HepG2 (cell line): ENCODE results near the gene EIF3L. TPM values are rescaled to one million over a fixed set of nuclear protein-coding genes. Genes with fewer than 3 reads are reported as not detected.

Experiments used
- CAMTA2 ChIP-seq: sonication (generic); formaldehyde crosslinking; IDR thresholded peaks from 2 replicates; pipeline ENCODE4 v1.4.0; 2020; ENCODE audit warnings: mild to moderate bottlenecking, missing genetic modification reagents, borderline replicate concordance
- CEBPB ChIP-seq: IDR thresholded peaks from 2 replicates; pipeline ENCODE4 v1.6.1; 2011; ENCODE audit warnings: low read depth, low read length, improper control_type of control experiment, borderline replicate concordance
- ELF1 ChIP-seq: sonication (generic); formaldehyde crosslinking; IDR thresholded peaks from 2 replicates; pipeline ENCODE4 v1.4.0; 2020; ENCODE audit warnings: missing genetic modification reagents
- GABPB1 ChIP-seq: IDR thresholded peaks from 2 replicates; pipeline ENCODE4 v1.6.1; 2016; ENCODE audit warnings: mild to moderate bottlenecking, missing genetic modification reagents, moderate library complexity, missing compliant biosample characterization
- GATAD2A ChIP-seq: IDR thresholded peaks from 2 replicates; pipeline ENCODE4 v1.6.1; 2016
- GPN1 ChIP-seq: sonication (generic); formaldehyde crosslinking; IDR thresholded peaks from 2 replicates; pipeline ENCODE4 v1.5.1; 2020; ENCODE audit warnings: missing genetic modification reagents, borderline replicate concordance
- MAFK ChIP-seq, 2 experiments: IDR thresholded peaks in 1 of 2; conservative IDR thresholded peaks in 1 of 2; 2 replicates each; pipeline ENCODE4 v1.6.1; 2011; ENCODE audit warnings: improper control_type of control experiment in 2 of 2, low read length in 2 of 2
- MAZ ChIP-seq, 2 experiments: sonication (generic) in 1 of 2; formaldehyde crosslinking in 1 of 2; IDR thresholded peaks; 2 replicates each; pipeline versions ENCODE4 v1.5.0 to v1.6.1; 2012 to 2020; ENCODE audit warnings: low read depth in 2 of 2, mild to moderate bottlenecking in 2 of 2, borderline replicate concordance in 1 of 2, improper control_type of control experiment in 1 of 2, low read length in 1 of 2, missing genetic modification reagents in 1 of 2, moderate library complexity in 1 of 2
- MBNL3 ChIP-seq: fragments of 250-450 bp; sonication (Bioruptor Pico); conservative IDR thresholded peaks from 2 replicates; pipeline ENCODE4 v1.8.0; 2022; ENCODE audit warnings: mild to moderate bottlenecking, inconsistent platforms
- NR2F1 ChIP-seq, 2 experiments: fragments of 450-650 bp in 1 of 2; formaldehyde crosslinking in 1 of 2; IDR thresholded peaks; 2 replicates each; pipeline versions ENCODE4 v1.5.0 to v1.6.1; 2016 to 2020; ENCODE audit warnings: mild to moderate bottlenecking in 1 of 2, missing compliant biosample characterization in 1 of 2, missing genetic modification reagents in 1 of 2, moderate library complexity in 1 of 2
- NRL ChIP-seq: sonication (generic); formaldehyde crosslinking; IDR thresholded peaks from 2 replicates; pipeline ENCODE4 v1.5.0; 2020; ENCODE audit warnings: missing genetic modification reagents, mild to moderate bottlenecking, moderate library complexity, borderline replicate concordance
- PHF8 ChIP-seq: sonication (generic); formaldehyde crosslinking; IDR thresholded peaks from 2 replicates; pipeline ENCODE4 v1.5.0; 2020; ENCODE audit warnings: missing genetic modification reagents
- RORA ChIP-seq: sonication (generic); formaldehyde crosslinking; IDR thresholded peaks from 2 replicates; pipeline ENCODE4 v1.5.0; 2020; ENCODE audit warnings: mild to moderate bottlenecking, missing genetic modification reagents, moderate library complexity
- SMC3 ChIP-seq: IDR thresholded peaks from 2 replicates; pipeline ENCODE4 v1.6.1; 2011; ENCODE audit warnings: low read length, improper control_type of control experiment
- YEATS2 ChIP-seq: sonication (generic); formaldehyde crosslinking; IDR thresholded peaks from 2 replicates; pipeline ENCODE4 v1.4.0; 2020; ENCODE audit warnings: missing genetic modification reagents, borderline replicate concordance
- ZBTB40 ChIP-seq, 2 experiments: fragments of 450-650 bp in 1 of 2; sonication (generic) in 1 of 2; formaldehyde crosslinking in 1 of 2; IDR thresholded peaks; 2 replicates each; pipeline versions ENCODE4 v1.6.1 to v1.8.0; 2016 to 2022; ENCODE audit warnings: antibody characterized with exemption in 1 of 2, mild to moderate bottlenecking in 1 of 2, missing genetic modification reagents in 1 of 2
- ZKSCAN8 ChIP-seq: IDR thresholded peaks from 2 replicates; pipeline ENCODE4 v1.6.1; 2016; ENCODE audit warnings: borderline replicate concordance, missing genetic modification reagents, missing compliant biosample characterization
- ZNF329 ChIP-seq: sonication (generic); formaldehyde crosslinking; IDR thresholded peaks from 2 replicates; pipeline ENCODE4 v1.9.0; 2021; ENCODE audit warnings: low read depth, mild to moderate bottlenecking, missing genetic modification reagents
- polyA plus RNA-seq, 8 experiments: library from polyadenylated mRNA; depleted of rRNA in 3 of 8; stranded (reverse) in 7 of 8; unstranded in 1 of 8; fragments of >200 nt; fragmentation: Illumina TruSeq in 4 of 8; extraction: Trizol in 4 of 8; gene quantifications; 2 replicates each; pipeline versions ENCODE4 v1.2.1 to v1.2.3, GENCODE V29; 2011 to 2016; ENCODE audit warnings: low read depth in 4 of 8, missing spikeins in 1 of 8, mixed read lengths in 1 of 8; ENCODE audit not compliant: insufficient read depth in 1 of 8
- total RNA-seq, 5 experiments: library from RNA; depleted of rRNA; stranded (reverse); fragments of >200 nt; fragmentation: Illumina TruSeq; extraction: Trizol; gene quantifications; 2 replicates each; pipeline ENCODE4 v1.2.3, GENCODE V29; 2016; ENCODE audit warnings: low read depth in 1 of 5

The EIF3L gene
- total and polyA plus RNA-seq, 2 of the 13 experiments (the other 11 are each of a cell fraction or from before 2014, with no cell fraction given) = 514 to 793 TPM

GRCh38 chr22:37802310-37803194 lies 46.7 kb upstream of the EIF3L start (continued):
- no peak for TF ChIP-seq RORA (CRISPR knock-in tag)
- TF ChIP-seq CEBPB = peak; percentile 70; the same call in 1 of the 2 replicates
- no peak for TF ChIP-seq CAMTA2
- no peak for TF ChIP-seq GPN1 (CRISPR knock-in tag)
- 0 out of 2 replicates have a peak, but pooled peaks have one; percentile 5 for TF ChIP-seq ZKSCAN8 (CRISPR knock-in tag)
- peak; percentile 57; the same call in 1 of the 2 replicates for TF ChIP-seq PHF8 (CRISPR knock-in tag)
- TF ChIP-seq MAFK (conservative IDR thresholded peaks at IDR 0.05 in 1 of 2, IDR thresholded peaks at IDR 0.05 in 1 of 2; ENCODE audit: low read length in 2 of 2) = no peak
- peak; percentile 67; the same call in 1 of the 2 replicates for TF ChIP-seq NRL
- TF ChIP-seq ELF1 = peak; percentile 73
- TF ChIP-seq GATAD2A (CRISPR knock-in tag) = peak; percentile 74; the same call in 1 of the 2 replicates
- TF ChIP-seq SMC3 = no peak
- TF ChIP-seq ZNF329 (CRISPR knock-in tag) = no peak
- TF ChIP-seq YEATS2 (CRISPR knock-in tag) = no peak
- TF ChIP-seq NR2F1 (CRISPR knock-in tag; IDR thresholded peaks at IDR 0.05) = no peak
- no peak for TF ChIP-seq MAZ (IDR thresholded peaks at IDR 0.05; ENCODE audit: borderline replicate concordance, low read depth, low read length)
- TF ChIP-seq MAZ (CRISPR knock-in tag; IDR thresholded peaks at IDR 0.05; ENCODE audit: low read depth) = peak; percentile 64; the same call in 1 of the 2 replicates
- TF ChIP-seq ZBTB40 (IDR thresholded peaks at IDR 0.05) = no peak
- TF ChIP-seq ZBTB40 (CRISPR knock-in tag; IDR thresholded peaks at IDR 0.05) = no peak; the same call in 1 of the 2 replicates
- TF ChIP-seq MBNL3 (CRISPR knock-in tag) = no peak
- TF ChIP-seq GABPB1 (CRISPR knock-in tag) = peak; percentile 94
